GM19324 (cell line): ENCODE results near the gene KCNJ6.

Experiments used
- ATAC-seq: cut with Tn5 transposase; IDR thresholded peaks from one replicate; pipeline ENCODE4 v1.9.1; 2021; ENCODE audit warnings: mild to moderate bottlenecking, moderate library complexity; ENCODE audit not compliant: unreplicated experiment, low FRiP score

Gene KCNJ6

GRCh38 chr21:37561941-37562919 lies 354.0 kb downstream of the KCNJ6 start:
- no peak for ATAC-seq

GRCh38 chr21:37561506-37561905 lies 354.8 kb downstream of the KCNJ6 start:
- ATAC-seq, result no peak

GRCh38 chr21:37560385-37560784 lies 355.9 kb downstream of the KCNJ6 start:
- no peak for ATAC-seq

GRCh38 chr21:37558676-37559211 lies 357.5 kb downstream of the KCNJ6 start:
- ATAC-seq, result no peak
